LNCaP clone FGC (cell line): ENCODE results near the gene PLA2G2E.
"Not testable (repeated sequence)": the region's sequence is repeated elsewhere in the genome, so short reads cannot be mapped to it uniquely, and the experiment has no call there.

Experiments
- DNase-seq: peaks from one replicate; pipeline ENCODE4 v3.0.0-alpha.2; 2011; ENCODE audit warnings: low read depth
- H3K4me3 ChIP-seq: 2 replicates; pipeline ENCODE4 v1.5.1; 2011; ENCODE audit warnings: mild to moderate bottlenecking, low read depth, low read length, control low read depth
- TF ChIP-seq, protein P1 (sequence below): IDR thresholded peaks from 2 replicates; pipeline ENCODE4 v1.5.1; 2012; ENCODE audit warnings: mild to moderate bottlenecking; ENCODE audit not compliant: control insufficient read depth, insufficient read depth; ENCODE audit errors: extremely low read depth

The PLA2G2E gene

DNA sequence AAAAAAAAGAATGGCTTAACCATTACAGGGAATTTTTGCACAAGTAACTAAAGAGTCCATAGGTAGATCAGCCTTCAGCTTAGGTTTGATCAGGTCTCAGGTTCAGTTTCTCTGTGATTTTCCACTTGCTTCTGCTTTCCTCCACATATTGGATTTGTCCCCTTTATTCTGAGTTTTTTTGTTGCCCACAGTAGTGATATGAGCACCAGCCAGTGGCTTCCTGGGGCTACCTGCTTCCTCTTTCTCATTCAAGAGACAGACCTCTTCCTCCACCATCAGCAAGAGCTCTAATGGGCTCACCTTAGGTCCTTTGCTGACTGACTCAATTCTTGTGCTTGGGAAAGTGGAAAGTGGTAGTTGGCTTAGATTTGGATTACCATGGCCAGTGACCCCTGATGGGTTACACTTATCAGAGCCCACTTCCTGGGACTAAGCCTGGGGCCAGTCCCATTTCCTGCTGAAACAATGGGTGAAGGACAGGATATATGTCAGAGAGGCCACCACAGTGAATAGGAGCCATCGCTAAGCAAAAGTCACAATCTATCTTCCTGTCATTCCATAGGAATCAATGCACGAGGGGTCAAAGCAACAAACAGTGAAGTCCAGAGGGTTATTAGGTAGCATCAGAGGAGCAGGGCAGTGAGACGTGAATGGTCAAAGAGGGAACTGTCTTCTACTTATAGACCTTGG is 12.8 kb upstream of the PLA2G2E start:
- TF ChIP-seq, protein P1, sequence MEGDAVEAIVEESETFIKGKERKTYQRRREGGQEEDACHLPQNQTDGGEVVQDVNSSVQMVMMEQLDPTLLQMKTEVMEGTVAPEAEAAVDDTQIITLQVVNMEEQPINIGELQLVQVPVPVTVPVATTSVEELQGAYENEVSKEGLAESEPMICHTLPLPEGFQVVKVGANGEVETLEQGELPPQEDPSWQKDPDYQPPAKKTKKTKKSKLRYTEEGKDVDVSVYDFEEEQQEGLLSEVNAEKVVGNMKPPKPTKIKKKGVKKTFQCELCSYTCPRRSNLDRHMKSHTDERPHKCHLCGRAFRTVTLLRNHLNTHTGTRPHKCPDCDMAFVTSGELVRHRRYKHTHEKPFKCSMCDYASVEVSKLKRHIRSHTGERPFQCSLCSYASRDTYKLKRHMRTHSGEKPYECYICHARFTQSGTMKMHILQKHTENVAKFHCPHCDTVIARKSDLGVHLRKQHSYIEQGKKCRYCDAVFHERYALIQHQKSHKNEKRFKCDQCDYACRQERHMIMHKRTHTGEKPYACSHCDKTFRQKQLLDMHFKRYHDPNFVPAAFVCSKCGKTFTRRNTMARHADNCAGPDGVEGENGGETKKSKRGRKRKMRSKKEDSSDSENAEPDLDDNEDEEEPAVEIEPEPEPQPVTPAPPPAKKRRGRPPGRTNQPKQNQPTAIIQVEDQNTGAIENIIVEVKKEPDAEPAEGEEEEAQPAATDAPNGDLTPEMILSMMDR, result no peak
- H3K4me3 ChIP-seq, result no peak overlapping the region
- no peak for DNase-seq

- no peak overlapping the region for H3K4me3 ChIP-seq
- no peak for DNase-seq
- TF ChIP-seq, protein P1, result no peak
Measured at GRCh38 chr1:19934336-19934735, 10.9 kb upstream of the PLA2G2E start.

DNA sequence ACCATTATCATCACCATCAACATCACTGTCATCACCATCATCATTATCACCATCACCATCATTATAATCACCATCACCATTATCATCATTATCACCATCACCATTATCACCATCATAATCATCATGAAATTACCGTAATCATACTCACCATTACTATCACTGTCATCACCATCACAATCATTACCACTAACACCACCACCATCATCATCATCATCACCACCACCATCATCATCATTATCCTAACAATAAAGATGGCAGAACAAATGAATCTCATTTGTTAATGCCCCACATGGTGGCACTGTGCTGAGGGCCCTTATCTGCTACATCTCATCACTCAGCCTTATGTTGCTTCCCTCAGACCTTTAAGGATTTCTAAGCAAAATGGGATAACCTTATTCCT is 9.4 kb upstream of the PLA2G2E start:
- no peak overlapping the region for H3K4me3 ChIP-seq
- TF ChIP-seq, protein P1, result no peak
- no peak for DNase-seq

GRCh38 chr1:19927130-19927421 is 3.7 kb upstream of the PLA2G2E start:
- DNase-seq, H3K4me3 ChIP-seq: not testable (repeated sequence)

- no peak for DNase-seq
- TF ChIP-seq, protein P1, result no peak
- no peak overlapping the region for H3K4me3 ChIP-seq
Measured at GRCh38 chr1:19926296-19927129, 3.1 kb upstream of the PLA2G2E start.

- TF ChIP-seq, protein P1, result no peak
- DNase-seq, result no peak
- no peak overlapping the region for H3K4me3 ChIP-seq
Measured at GRCh38 chr1:19925342-19926070, 2.1 kb upstream of the PLA2G2E start.

GRCh38 chr1:19923953-19924346 is 533 bp upstream of the PLA2G2E start:
- TF ChIP-seq, protein P1, result no peak
- no peak overlapping the region for H3K4me3 ChIP-seq
- DNase-seq, result no peak
